HepG2 (cell line): ENCODE results near the gene SORBS2. TPM values are rescaled to one million over a fixed set of nuclear protein-coding genes. Genes with fewer than 3 reads are reported as not detected.

Experiments
- BATF2 ChIP-seq: sonication (generic); formaldehyde crosslinking; IDR thresholded peaks from 2 replicates; pipeline ENCODE4 v1.8.0; 2022; ENCODE audit warnings: mild to moderate bottlenecking, missing genetic modification reagents, moderate library complexity
- BRF2 ChIP-seq: sonication (generic); formaldehyde crosslinking; IDR thresholded peaks from 2 replicates; pipeline ENCODE4 v1.8.1; 2022; ENCODE audit warnings: mild to moderate bottlenecking, missing genetic modification reagents
- NFIC ChIP-seq: IDR thresholded peaks from 2 replicates; pipeline ENCODE4 v1.6.1; 2012; ENCODE audit warnings: mild to moderate bottlenecking, low read length, inconsistent platforms
- NFRKB ChIP-seq: fragments of 450-650 bp; IDR thresholded peaks from 2 replicates; pipeline ENCODE4 v1.6.1; 2017
- SAP130 ChIP-seq: IDR thresholded peaks from 2 replicates; pipeline ENCODE4 v1.6.1; 2016; ENCODE audit warnings: low read depth
- TBX3 ChIP-seq: fragments of 450-650 bp; IDR thresholded peaks from 2 replicates; pipeline ENCODE4 v1.6.1; 2017; ENCODE audit warnings: antibody characterized with exemption, mild to moderate bottlenecking, inconsistent platforms, borderline replicate concordance
- TFDP1 ChIP-seq: IDR thresholded peaks from 2 replicates; pipeline ENCODE4 v1.6.1; 2016; ENCODE audit warnings: missing compliant biosample characterization, missing genetic modification reagents, borderline replicate concordance
- TOE1 ChIP-seq: sonication (generic); formaldehyde crosslinking; IDR thresholded peaks from 2 replicates; pipeline ENCODE4 v1.4.0; 2020; ENCODE audit warnings: mild to moderate bottlenecking, missing genetic modification reagents
- TSC22D2 ChIP-seq: sonication (generic); formaldehyde crosslinking; IDR thresholded peaks from 2 replicates; pipeline ENCODE4 v1.5.1; 2020; ENCODE audit warnings: missing genetic modification reagents, mild to moderate bottlenecking, borderline replicate concordance
- ZNF564 ChIP-seq: sonication (generic); formaldehyde crosslinking; IDR thresholded peaks from 2 replicates; pipeline ENCODE4 v1.8.1; 2023; ENCODE audit warnings: mild to moderate bottlenecking, missing genetic modification reagents
- ZNF672 ChIP-seq: sonication (generic); formaldehyde crosslinking; IDR thresholded peaks from 2 replicates; pipeline ENCODE4 v1.8.1; 2022; ENCODE audit warnings: missing genetic modification reagents
- polyA plus RNA-seq, 8 experiments: library from polyadenylated mRNA; depleted of rRNA in 3 of 8; stranded (reverse) in 7 of 8; unstranded in 1 of 8; fragments of >200 nt; fragmentation: Illumina TruSeq in 4 of 8; extraction: Trizol in 4 of 8; gene quantifications; 2 replicates each; pipeline versions ENCODE4 v1.2.1 to v1.2.3, GENCODE V29; 2011 to 2016; ENCODE audit warnings: low read depth in 4 of 8, missing spikeins in 1 of 8, mixed read lengths in 1 of 8; ENCODE audit not compliant: insufficient read depth in 1 of 8
- total RNA-seq, 5 experiments: library from RNA; depleted of rRNA; stranded (reverse); fragments of >200 nt; fragmentation: Illumina TruSeq; extraction: Trizol; gene quantifications; 2 replicates each; pipeline ENCODE4 v1.2.3, GENCODE V29; 2016; ENCODE audit warnings: low read depth in 1 of 5
- TF ChIP-seq, protein P1 (sequence below), 2 experiments: fragments of 450-650 bp in 1 of 2; sonication (generic) in 1 of 2; formaldehyde crosslinking in 1 of 2; IDR thresholded peaks; 2 replicates each; pipeline versions ENCODE4 v1.6.1 to v1.8.0; 2016 to 2022; ENCODE audit warnings: antibody characterized with exemption in 1 of 2, mild to moderate bottlenecking in 1 of 2, missing genetic modification reagents in 1 of 2
- TF ChIP-seq, protein P2 (sequence below): sonication (generic); formaldehyde crosslinking; IDR thresholded peaks from 2 replicates; pipeline ENCODE4 v1.4.0; 2020; ENCODE audit warnings: missing genetic modification reagents, borderline replicate concordance

SORBS2 gene
- total and polyA plus RNA-seq, 2 of the 13 experiments (the other 11 are each of a cell fraction or from before 2014, with no cell fraction given): 25.0 to 80.5 TPM

GRCh38 chr4:185810746-185811508 is 1.1 kb downstream of the SORBS2 start (continued):
- TF ChIP-seq, protein P1, sequence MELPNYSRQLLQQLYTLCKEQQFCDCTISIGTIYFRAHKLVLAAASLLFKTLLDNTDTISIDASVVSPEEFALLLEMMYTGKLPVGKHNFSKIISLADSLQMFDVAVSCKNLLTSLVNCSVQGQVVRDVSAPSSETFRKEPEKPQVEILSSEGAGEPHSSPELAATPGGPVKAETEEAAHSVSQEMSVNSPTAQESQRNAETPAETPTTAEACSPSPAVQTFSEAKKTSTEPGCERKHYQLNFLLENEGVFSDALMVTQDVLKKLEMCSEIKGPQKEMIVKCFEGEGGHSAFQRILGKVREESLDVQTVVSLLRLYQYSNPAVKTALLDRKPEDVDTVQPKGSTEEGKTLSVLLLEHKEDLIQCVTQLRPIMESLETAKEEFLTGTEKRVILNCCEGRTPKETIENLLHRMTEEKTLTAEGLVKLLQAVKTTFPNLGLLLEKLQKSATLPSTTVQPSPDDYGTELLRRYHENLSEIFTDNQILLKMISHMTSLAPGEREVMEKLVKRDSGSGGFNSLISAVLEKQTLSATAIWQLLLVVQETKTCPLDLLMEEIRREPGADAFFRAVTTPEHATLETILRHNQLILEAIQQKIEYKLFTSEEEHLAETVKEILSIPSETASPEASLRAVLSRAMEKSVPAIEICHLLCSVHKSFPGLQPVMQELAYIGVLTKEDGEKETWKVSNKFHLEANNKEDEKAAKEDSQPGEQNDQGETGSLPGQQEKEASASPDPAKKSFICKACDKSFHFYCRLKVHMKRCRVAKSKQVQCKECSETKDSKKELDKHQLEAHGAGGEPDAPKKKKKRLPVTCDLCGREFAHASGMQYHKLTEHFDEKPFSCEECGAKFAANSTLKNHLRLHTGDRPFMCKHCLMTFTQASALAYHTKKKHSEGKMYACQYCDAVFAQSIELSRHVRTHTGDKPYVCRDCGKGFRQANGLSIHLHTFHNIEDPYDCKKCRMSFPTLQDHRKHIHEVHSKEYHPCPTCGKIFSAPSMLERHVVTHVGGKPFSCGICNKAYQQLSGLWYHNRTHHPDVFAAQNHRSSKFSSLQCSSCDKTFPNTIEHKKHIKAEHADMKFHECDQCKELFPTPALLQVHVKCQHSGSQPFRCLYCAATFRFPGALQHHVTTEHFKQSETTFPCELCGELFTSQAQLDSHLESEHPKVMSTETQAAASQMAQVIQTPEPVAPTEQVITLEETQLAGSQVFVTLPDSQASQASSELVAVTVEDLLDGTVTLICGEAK (IDR thresholded peaks at IDR 0.05): no peak
- TF ChIP-seq, protein P1 (CRISPR knock-in tag; IDR thresholded peaks at IDR 0.05): no peak
- TF ChIP-seq TSC22D2 (no peak), TOE1 (0 out of 2 replicates have a peak, but pooled peaks have one; percentile 54), TFDP1 (peak; percentile 29; the same call in 1 of the 2 replicates), BRF2 (CRISPR knock-in tag) (0 out of 2 replicates have a peak, but pooled peaks have one; percentile 8), BATF2 (CRISPR knock-in tag) (no peak), NFRKB (peak; percentile 20; the same call in 1 of the 2 replicates), ZNF564 (CRISPR knock-in tag) (0 out of 2 replicates have a peak, but pooled peaks have one; percentile 31), TBX3 (peak; percentile 95), ZNF672 (no peak), NFIC (peak; percentile 84; the same call in 1 of the 2 replicates), SAP130 (CRISPR knock-in tag) (peak; percentile 80)
- TF ChIP-seq, protein P2, sequence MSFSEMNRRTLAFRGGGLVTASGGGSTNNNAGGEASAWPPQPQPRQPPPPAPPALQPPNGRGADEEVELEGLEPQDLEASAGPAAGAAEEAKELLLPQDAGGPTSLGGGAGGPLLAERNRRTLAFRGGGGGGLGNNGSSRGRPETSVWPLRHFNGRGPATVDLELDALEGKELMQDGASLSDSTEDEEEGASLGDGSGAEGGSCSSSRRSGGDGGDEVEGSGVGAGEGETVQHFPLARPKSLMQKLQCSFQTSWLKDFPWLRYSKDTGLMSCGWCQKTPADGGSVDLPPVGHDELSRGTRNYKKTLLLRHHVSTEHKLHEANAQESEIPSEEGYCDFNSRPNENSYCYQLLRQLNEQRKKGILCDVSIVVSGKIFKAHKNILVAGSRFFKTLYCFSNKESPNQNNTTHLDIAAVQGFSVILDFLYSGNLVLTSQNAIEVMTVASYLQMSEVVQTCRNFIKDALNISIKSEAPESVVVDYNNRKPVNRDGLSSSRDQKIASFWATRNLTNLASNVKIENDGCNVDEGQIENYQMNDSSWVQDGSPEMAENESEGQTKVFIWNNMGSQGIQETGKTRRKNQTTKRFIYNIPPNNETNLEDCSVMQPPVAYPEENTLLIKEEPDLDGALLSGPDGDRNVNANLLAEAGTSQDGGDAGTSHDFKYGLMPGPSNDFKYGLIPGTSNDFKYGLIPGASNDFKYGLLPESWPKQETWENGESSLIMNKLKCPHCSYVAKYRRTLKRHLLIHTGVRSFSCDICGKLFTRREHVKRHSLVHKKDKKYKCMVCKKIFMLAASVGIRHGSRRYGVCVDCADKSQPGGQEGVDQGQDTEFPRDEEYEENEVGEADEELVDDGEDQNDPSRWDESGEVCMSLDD (CRISPR knock-in tag): peak; percentile 64; the same call in 1 of the 2 replicates
